Fibroblast of lung (primary cell): ENCODE results near the gene TATDN2. TPM values are rescaled to one million over a fixed set of nuclear protein-coding genes. Genes with fewer than 3 reads are reported as not detected.
A peak's percentile ranks its signal among the peaks of the same experiment; 100 is the strongest.

ENCODE experiments used
- DNase-seq, 2 donors: peaks; one replicate each; pipeline versions ENCODE4 v3.0.0 to v3.0.0-alpha.2; 2010; ENCODE audit warnings: low read depth in 2 of 2
- H2AFZ ChIP-seq: 2 replicates; pipeline ENCODE4 v1.5.1; 2012; ENCODE audit warnings: low read length, control low read depth, inconsistent platforms
- H3K27ac ChIP-seq: 2 replicates; pipeline ENCODE4 v1.5.1; 2011; ENCODE audit warnings: low read length, control low read depth; ENCODE audit not compliant: insufficient read depth
- H3K27me3 ChIP-seq: 2 replicates; pipeline ENCODE4 v1.5.1; 2011; ENCODE audit warnings: mild to moderate bottlenecking, low read length; ENCODE audit not compliant: control insufficient read depth, insufficient read depth
- H3K36me3 ChIP-seq: 2 replicates; pipeline ENCODE4 v1.5.1; 2011; ENCODE audit warnings: low read length; ENCODE audit not compliant: control insufficient read depth, insufficient read depth
- H3K4me1 ChIP-seq: 2 replicates; pipeline ENCODE4 v1.5.1; 2011; ENCODE audit warnings: low read length; ENCODE audit not compliant: control insufficient read depth, insufficient read depth; ENCODE audit errors: extremely low read depth
- H3K4me2 ChIP-seq: 2 replicates; pipeline ENCODE4 v1.5.1; 2011; ENCODE audit warnings: low read length, control low read depth; ENCODE audit not compliant: insufficient read depth; ENCODE audit errors: extremely low read depth
- H3K4me3 ChIP-seq, 4 experiments: fragments of 200-600 bp in 1 of 4; sonication (generic) in 1 of 4; replicated peaks in 1 of 4; 2 replicates each; pipeline ENCODE4 v1.5.1; 2011 to 2016; ENCODE audit warnings: low read length in 4 of 4, low read depth in 3 of 4, mild to moderate bottlenecking in 3 of 4, control low read depth in 2 of 4, inconsistent platforms in 1 of 4, mixed read lengths in 1 of 4; ENCODE audit not compliant: insufficient read depth in 1 of 4; ENCODE audit errors: control extremely low read depth in 1 of 4
- H3K79me2 ChIP-seq: 2 replicates; pipeline ENCODE4 v1.5.1; 2012; ENCODE audit warnings: mild to moderate bottlenecking, low read length, inconsistent platforms; ENCODE audit not compliant: control insufficient read depth, insufficient read depth
- H3K9ac ChIP-seq: 2 replicates; pipeline ENCODE4 v1.5.1; 2011; ENCODE audit warnings: mild to moderate bottlenecking, low read length, control low read depth; ENCODE audit not compliant: insufficient read depth
- H3K9me3 ChIP-seq: 2 replicates; pipeline ENCODE4 v1.5.1; 2012; ENCODE audit warnings: low read depth, low read length; ENCODE audit not compliant: control insufficient read depth, insufficient read depth
- H4K20me1 ChIP-seq: 2 replicates; pipeline ENCODE4 v1.5.1; 2011; ENCODE audit warnings: low read length; ENCODE audit not compliant: control insufficient read depth, insufficient read depth; ENCODE audit errors: extremely low read depth
- CTCF ChIP-seq, 2 donors: IDR thresholded peaks in 1 of 2; conservative IDR thresholded peaks in 1 of 2; 1 replicate in 1 of 2; 2 replicates in 1 of 2; pipeline ENCODE4 v1.5.1; 2011 to 2012; ENCODE audit warnings: low read length in 2 of 2, control low read depth in 1 of 2, inconsistent platforms in 1 of 2, low read depth in 1 of 2, mild to moderate bottlenecking in 1 of 2
- EZH2 ChIP-seq: IDR thresholded peaks from 2 replicates; pipeline ENCODE4 v1.5.1; 2012; ENCODE audit warnings: low read length, control low read depth, mild to moderate bottlenecking; ENCODE audit errors: missing control alignments
- polyA plus RNA-seq, 2 donors: library from polyadenylated mRNA; depleted of rRNA in 1 of 2; stranded (reverse) in 1 of 2; unstranded in 1 of 2; fragments of >200 nt; gene quantifications; 2 replicates each; pipeline ENCODE4 v1.2.1, GENCODE V29; 2011 to 2012; ENCODE audit warnings: missing spikeins in 1 of 2
- total RNA-seq: library from RNA; depleted of rRNA; stranded (reverse); fragments of >200 nt; gene quantifications from 2 replicates; pipeline ENCODE4 v1.2.1, GENCODE V29; 2014

Gene TATDN2
- total and polyA plus RNA-seq, 2 donors (not counting 1 experiment from before 2014, with no cell fraction given): 12.4 to 16.5 TPM

- no peak for DNase-seq
- Histone ChIP-seq H3K9me3 (no peaks in the 10 kb centered on the region), H4K20me1 (no peaks in the 10 kb centered on the region), H3K4me2 (no peak overlapping the region), H3K4me3 (no peak overlapping the region), H3K4me1 (peaks cover 7% of the 10 kb centered on the region), H3K9ac (no peak overlapping the region), H3K27ac (no peak overlapping the region), H2AFZ (no peak overlapping the region), H3K27me3 (no peaks in the 10 kb centered on the region), H3K36me3 (peaks cover 5% of the 10 kb centered on the region), H3K79me2 (no peaks in the 10 kb centered on the region)
- TF ChIP-seq EZH2: no peak
- no peak for TF ChIP-seq CTCF (conservative IDR thresholded peaks at IDR 0.05 in 1 of 2, IDR thresholded peaks at IDR 0.05 in 1 of 2; ENCODE audit: low read depth in 1 of 2, low read length in 2 of 2)
Measured at GRCh38 chr3:10219737-10220136, 28.5 kb upstream of the TATDN2 start.

GRCh38 chr3:10223676-10224639 is 24.3 kb upstream of the TATDN2 start:
- Histone ChIP-seq H4K20me1 (no peaks in the 10 kb centered on the region), H3K27ac (no peak overlapping the region), H3K9me3 (no peaks in the 10 kb centered on the region), H3K79me2 (no peaks in the 10 kb centered on the region), H3K27me3 (no peaks in the 10 kb centered on the region), H3K4me1 (peaks cover 7% of the 10 kb centered on the region), H3K36me3 (peaks cover 5% of the 10 kb centered on the region), H3K9ac (no peak overlapping the region), H3K4me3 (no peak overlapping the region), H3K4me2 (no peak overlapping the region), H2AFZ (no peak overlapping the region)
- TF ChIP-seq EZH2 (no peak), CTCF (conservative IDR thresholded peaks at IDR 0.05 in 1 of 2, IDR thresholded peaks at IDR 0.05 in 1 of 2; ENCODE audit: low read depth in 1 of 2, low read length in 2 of 2) (no peak)
- no peak for DNase-seq

GRCh38 chr3:10224794-10225665 is 23.2 kb upstream of the TATDN2 start:
- H3K9ac ChIP-seq: no peak overlapping the region
- DNase-seq: peak; percentile 51 to 76
- TF ChIP-seq EZH2 (no peak), CTCF (conservative IDR thresholded peaks at IDR 0.05 in 1 of 2, IDR thresholded peaks at IDR 0.05 in 1 of 2; ENCODE audit: low read depth in 1 of 2, low read length in 2 of 2) (peak; percentile 77 to 83)
- no peaks in the 10 kb centered on the region for H3K27me3 ChIP-seq
- H3K9me3 ChIP-seq: no peaks in the 10 kb centered on the region
- no peaks in the 10 kb centered on the region for H4K20me1 ChIP-seq
- peaks cover 7% of the 10 kb centered on the region for H3K4me1 ChIP-seq
- no peak overlapping the region for H3K27ac ChIP-seq
- H3K4me2 ChIP-seq: no peak overlapping the region
- peaks cover 7% of the 10 kb centered on the region for H3K36me3 ChIP-seq
- no peak overlapping the region for H2AFZ ChIP-seq
- no peak overlapping the region for H3K4me3 ChIP-seq
- H3K79me2 ChIP-seq: no peaks in the 10 kb centered on the region
